ENCODE measurements around the gene CAVIN3.
A peak's percentile ranks its signal among the peaks of the same experiment; 100 is the strongest.
"Not testable (repeated sequence)": the region's sequence is repeated elsewhere in the genome, so short reads cannot be mapped to it uniquely, and the experiment has no call there.

CAVIN3 gene

DNA sequence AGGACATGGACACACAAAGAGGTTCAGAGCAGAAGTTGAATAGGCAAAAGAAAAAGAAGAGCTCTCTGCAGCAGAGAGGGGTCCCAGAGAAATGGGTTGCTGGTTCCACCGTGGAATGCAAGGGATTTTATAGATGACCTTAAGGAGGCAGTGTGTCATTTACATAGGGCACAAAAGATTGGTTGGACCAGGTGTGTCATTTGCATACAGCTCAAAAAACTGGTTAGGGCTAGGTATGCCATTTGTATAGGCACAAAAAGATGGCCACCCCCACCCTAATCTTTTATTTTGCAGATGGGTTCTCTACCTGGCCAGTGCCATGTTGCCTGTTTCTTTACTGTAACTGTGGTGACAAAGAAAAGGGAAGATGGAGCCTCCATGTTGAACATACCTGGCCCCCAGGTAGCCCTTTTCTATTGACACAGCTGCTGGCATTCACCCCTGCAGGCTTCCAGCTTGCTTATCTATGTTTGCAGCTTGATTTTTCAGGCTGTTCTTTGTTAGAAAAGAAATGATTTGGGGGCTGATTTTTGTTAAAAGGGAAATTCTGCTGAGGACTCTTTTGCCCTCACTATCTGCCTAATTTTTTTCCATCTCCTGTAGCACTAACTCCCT, 3.1 kb upstream of the CAVIN3 start:
- peak; percentile 6 for DNase-seq (ENCODE audit: low spot score)

DNA sequence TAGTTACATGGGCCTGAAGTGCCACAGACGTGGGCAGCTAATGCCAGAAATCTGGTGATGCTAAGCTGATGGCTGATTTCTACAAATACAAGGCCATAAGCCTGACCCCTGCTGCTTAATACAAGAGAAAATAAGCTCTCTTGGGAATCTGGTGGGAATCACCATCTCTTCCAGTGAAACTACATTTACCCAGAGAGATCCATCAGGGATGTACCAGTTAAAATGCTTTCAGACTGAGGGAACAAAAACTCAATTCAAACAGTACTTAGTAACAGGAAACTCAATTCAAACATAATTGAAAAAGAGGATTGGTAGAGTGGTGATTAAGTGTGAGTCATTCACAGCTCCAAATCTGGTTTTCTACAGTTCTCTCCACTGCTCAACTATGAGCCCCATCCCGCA, 1.7 kb upstream of the CAVIN3 start:
- no peak for DNase-seq (ENCODE audit: low spot score)

DNA sequence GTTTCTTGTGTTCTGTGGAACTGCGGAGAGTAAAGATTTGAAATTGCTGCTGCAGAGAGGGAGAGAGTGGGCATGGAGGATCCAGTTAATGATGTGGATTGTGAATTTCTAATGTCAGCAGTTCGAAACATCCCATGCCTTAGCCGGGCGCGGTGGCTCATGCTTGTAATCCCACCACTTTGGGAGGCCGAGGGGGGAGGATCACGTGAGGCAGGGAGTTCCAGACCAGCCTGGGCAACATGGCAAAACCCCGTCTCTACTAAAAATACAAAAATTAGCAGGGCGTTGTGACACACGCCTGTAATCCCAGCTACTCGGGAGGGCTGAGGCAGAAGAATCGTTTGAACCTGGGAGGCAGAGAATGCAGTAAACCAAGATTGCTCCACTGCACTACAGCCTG, 1.1 kb upstream of the CAVIN3 start:
- no peak for DNase-seq (ENCODE audit: low spot score)

DNA sequence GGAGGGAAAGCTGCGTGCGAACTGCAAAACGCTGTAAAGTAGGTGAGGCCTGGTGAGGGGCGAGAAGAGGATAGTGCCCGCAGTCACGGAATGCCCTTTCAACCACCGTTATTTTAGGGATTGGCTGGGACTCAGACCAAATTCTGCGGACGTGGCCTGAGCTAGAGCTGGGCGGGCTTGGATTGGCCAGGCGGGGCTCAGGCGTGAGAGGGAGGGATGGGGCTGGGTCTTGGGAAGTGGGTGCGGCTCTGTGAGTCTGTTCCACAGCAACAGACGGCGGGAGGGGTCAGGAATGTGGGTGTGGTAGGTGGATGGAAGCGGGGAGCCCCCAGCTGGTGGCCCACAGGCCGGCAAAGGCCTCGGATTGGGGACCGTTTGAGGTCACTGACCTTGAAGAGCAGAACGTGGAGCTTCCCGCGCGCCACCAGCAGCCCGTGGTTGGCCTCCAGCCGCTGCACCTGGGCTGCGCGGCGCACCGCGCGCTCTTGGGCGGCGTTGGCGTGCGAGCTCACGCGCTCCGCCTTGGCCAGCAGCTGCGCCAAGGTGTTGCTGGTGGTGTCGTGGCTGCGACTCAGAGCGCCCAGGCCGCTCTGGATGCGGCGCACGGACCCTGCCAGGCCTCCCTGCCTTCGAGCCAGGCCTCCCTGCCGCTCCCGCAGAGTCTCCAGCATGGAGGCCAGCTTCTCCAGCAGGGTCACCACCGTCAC, 444 bp downstream of the CAVIN3 start:
- no peak for DNase-seq (ENCODE audit: low spot score)

DNA sequence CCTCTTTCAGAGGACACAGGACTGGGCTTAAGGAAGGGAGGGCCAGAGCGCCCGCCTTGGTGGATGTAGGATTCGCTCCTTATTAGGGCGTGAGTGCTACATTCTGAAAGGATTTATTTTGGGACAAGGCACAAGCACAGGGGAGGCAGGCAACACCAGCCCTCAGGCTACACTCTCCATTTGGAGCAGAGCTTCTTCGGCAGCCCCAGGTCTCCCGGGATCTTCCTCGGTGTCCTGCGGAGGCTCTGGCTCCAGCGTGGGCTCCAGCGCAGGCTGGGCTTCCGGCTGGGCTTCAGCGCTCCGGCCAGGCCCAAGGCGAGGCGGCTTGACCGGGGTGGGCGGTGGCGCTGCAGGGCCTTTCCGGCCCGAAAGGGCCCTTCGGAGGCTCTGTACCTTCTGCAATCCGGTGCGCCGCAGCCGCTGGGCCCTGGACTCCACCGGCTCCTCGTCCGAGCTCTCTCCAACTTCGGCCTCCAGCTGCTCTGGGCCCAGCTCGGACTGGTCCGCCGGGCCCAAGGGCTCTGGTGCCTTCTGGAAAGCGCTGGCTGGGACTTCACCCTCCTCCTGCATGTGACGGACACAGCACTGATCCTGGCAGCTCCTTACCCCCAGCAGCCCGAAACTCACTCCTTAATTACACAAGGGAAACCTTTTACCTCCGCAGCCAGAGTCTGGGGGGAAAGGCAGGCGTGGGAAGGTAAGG, 1.1 kb downstream of the CAVIN3 start:
- DNase-seq (ENCODE audit: low spot score), result no peak

DNA sequence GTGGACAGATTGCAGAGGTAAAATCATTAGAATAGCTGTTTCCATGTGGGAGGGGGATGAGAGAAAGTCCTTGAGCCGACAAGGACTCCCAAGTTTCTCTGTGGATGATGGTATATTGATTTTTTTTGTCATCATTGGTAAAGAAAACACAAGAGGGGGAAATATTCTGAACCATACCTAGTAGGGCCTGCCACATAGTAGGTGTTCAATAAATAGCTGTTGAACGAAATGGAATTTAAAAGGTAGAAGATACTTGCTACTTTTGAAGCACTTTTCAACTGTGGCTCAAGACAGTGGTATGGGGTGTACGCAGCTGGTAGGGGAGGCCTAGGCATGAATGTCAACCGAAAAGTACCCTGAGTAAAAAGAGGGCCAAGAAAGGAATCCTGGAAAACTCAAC, 2.1 kb downstream of the CAVIN3 start:
- DNase-seq (ENCODE audit: low spot score), result no peak

DNA sequence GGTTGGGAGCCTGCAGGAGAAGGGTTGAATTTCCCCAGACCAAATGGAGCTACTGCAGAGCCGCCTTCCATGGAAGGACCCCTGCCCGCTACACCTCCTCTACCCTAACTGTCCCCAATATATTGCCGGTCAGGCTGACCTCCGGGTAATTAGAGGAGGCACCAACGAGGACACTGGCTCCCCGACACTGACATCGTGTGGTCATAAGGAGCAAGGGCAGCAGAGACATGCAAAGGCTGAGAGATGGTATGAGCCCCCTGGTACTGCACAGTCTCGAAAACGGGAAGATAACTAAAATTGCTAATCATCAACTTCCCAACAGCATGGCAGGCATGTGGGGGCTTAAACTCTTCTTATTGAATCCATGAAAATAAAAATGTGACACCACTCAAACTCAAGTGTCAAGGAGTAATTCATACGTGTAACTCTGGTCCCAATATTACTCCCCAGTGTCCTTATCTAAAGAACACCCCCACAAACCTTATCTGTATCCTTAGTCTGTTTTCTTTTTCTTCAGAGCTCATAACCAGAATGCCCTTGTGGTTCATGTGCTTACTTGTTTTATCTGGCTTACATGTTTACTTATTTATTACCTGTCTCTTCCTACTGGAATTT, 4.4 kb downstream of the CAVIN3 start:
- peak; percentile 67 for DNase-seq (ENCODE audit: low spot score)

DNA sequence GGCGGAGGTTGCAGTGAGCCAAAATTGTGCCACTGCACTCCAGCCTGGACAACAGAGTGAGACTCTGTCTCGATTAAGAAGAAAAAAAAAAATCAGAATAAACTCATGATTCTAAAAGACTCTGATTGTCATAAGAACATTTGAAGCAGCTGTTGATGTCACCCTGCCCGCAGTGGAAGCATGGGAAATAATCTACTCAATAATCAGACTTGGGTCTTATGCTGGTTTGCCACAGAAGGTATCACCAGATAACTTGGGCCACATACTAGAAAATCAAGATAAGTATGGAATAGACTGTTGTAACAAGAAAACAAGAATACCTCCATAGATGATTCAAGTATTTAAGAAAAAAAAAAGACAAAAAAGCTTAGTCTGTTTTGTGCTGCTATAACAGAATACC, 8.2 kb downstream of the CAVIN3 start:
- no peak for DNase-seq (ENCODE audit: low spot score)

DNA sequence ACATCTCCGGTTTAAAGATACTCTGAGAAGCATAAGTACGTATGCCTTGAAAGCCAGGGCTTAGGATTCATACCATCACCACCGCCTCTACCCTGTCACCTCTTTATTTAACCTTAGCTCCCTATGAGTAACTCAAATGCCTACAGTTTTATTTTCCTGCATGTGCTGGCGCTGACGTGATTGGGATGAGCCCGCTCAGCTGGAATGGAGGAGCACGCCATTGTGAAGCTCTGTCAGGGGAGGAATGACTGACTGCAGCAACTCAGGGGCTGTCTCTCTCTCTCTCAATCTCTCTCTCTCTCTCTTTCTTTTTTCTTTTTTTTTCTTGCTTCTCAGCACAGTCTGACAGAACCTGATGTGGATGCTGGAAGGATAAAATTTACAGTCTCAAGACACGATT, 12.4 kb downstream of the CAVIN3 start:
- DNase-seq (ENCODE audit: low spot score), result no peak

DNA sequence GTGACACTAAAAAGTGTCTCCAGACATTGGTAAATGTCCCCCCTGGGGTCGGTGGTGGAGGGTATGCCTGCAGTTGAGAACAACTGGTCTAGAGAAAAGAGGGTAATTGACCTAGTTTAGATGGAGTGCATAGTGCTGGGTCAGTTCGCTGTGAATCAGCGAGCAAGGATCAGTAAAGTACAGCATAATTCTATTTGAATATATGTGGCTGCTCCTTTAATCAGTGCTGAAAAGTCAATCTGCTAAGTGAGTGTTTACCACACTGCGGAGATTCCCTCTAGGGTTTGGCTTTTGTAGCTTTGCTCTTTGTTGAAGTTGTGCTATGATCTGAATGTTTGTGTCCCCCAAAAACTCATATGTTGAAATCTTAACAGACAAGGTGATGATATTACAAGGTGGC, 15.0 kb downstream of the CAVIN3 start:
- DNase-seq (ENCODE audit: low spot score), result no peak

DNA sequence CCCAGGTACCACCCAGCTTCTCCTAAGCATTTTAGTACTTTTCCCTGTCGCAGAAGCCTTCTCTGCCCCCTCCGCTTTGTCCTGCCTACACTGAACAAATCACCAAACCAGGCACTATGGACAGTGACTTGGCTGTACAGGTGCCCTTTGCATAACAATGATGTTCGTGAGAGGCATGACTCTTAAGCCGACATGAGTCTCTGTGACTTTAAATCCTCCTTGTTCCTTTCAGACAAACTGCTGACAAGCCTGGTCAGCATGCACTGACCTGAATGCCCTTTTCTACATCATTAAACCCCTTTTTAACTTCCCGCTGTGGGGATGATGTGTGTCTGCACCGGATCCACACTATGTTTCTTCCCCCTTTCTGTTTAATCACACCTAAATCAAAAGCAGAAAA, 16.6 kb downstream of the CAVIN3 start:
- DNase-seq (ENCODE audit: low spot score), result no peak

DNA sequence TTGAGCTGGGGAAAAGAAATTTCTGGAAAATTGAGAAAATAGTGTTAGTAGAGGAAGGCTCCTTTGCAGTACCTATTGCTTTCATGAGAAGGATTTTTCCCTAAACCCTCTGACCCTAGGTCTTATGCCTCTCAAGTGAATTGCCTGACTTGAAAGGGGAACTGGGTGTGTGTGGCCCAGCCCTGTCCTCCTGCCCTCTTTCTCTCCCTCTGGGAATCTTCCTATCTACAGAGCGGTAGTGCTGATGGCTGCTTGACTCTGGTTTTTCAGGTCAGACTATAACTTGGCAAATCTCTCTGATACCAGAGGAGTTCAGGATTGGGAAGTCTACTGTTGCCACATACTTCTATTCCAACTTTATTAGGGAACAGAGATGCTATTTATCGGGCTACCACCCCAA, 19.2 kb downstream of the CAVIN3 start:
- DNase-seq (ENCODE audit: low spot score), result no peak

DNA sequence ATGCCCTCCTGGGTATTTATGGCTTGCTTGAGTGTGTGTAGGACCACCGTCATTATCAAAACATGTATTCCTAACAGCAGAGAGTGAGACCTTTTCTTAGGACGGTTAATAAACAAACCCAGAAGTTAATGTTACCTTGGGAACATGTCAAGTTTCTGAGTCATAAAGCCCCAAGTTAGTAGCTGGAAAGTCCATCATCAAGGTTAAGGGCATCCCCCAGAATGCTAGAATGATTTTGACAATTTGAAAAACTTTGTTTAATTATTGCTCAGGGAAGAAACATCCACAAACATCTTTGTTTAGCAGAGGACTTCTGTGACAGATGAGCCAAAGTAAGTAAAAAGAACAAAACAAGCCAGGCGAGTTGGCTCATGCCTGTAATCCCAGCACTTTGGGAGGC, 20.0 kb downstream of the CAVIN3 start:
- no peak for DNase-seq (ENCODE audit: low spot score)

DNA sequence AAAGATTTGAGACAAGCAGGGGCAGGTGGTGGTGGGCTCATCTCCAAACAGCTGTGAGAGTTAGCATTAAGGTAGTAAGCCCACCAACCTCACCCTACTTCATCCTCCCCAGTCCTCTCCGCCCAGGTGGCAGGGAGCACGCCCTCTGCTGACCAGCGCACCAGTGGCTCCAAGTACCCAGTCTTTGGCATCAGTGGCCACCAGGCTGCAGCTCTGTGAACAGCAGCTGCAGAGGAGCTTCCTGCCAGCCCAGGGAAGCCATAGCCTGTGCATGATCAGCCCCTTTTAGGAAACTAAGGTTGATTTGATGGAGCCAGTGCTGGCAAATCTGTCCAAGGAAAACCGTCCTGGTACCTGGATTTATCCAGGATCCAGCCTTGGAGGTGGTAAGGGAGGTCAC, 21.7 kb downstream of the CAVIN3 start:
- peak; percentile 42 for DNase-seq (ENCODE audit: low spot score)

DNA sequence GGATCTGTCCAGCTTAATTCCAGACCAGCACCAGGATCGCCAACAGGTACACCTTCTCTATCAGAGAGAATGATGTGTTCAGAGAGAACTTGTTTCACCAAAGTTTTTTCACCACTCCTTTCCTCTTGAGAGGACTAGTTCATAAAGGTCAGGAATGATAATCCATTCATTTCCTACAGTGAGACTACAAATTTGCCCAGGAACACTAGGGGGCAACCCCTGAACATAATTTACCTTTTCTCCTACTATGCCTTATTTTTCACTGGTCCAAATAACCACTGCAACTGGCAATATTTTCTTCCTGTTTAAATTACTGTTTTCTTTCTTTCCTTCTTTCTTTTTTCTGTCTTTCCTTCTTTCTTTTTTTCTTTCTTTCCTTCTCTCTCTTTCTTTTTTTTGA, 22.5 kb downstream of the CAVIN3 start:
- peak; percentile 6 for DNase-seq (ENCODE audit: low spot score)

DNA sequence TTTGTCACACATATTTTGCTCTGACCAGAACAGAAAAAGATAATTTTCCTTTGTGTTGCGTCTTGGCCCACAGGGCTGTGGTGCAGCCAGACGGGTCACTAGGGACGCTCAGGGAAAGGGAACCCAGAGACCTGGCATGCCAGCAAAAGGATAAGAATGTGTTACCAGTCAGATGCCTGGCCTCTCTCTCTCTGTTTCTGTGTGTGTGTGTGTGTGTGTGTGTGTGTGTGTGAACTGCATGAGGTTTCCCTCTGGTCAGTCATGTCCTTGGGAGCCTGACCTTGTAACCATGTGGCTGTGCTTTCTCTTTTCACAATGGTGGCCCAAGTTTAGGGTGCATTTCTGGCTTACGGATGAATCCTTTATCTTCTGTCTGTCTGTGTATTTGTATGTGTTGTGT, 35.3 kb downstream of the CAVIN3 start:
- no peak for DNase-seq (ENCODE audit: low spot score)

DNA sequence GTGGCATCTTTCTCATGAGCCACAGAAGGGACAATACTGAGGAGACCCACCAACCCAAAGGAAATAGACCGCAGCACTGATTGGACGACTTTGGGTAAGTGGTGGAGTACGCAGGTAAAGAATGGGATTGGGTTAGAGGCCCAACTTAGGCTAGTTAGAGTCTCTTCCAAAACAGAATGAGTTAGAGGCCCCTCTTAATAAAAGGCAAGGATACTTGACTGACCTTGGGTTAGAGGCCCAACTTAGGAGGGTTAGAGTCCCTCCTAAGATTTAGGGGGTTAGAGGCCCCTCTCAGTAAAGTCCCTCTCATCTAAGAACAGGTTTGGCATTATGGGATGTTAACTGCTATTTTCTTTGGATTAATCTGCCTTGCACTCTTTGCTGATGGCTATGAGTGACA, 36.1 kb downstream of the CAVIN3 start:
- DNase-seq (ENCODE audit: low spot score), result no peak

DNA sequence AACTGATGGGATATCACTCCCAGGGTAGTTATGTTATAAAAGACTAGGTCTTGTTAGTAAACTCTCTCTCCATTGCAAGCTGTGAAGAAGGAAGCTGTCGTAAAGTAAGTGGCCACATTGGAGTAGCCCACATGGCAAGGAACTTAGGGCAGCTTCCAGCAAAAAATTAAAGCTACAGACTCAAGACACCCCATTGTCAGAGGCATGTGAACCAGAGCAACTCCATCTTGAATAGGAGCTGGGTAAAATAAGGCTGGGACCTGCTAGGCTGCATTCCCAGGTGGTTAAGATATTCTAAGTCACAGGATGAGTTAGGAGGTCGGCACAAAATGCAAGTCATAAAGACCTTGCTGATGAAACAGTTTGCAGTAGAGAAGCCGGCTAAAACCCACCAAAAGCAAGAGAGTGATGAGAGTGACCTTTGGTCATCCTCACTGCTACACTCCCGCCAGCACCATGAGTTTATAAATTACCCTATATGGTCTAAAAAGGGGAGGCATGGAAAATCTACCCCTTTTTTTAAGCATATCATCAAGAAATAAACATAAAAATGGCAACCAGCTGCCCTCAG, 36.8 kb downstream of the CAVIN3 start:
- DNase-seq (ENCODE audit: low spot score), result no peak

DNA sequence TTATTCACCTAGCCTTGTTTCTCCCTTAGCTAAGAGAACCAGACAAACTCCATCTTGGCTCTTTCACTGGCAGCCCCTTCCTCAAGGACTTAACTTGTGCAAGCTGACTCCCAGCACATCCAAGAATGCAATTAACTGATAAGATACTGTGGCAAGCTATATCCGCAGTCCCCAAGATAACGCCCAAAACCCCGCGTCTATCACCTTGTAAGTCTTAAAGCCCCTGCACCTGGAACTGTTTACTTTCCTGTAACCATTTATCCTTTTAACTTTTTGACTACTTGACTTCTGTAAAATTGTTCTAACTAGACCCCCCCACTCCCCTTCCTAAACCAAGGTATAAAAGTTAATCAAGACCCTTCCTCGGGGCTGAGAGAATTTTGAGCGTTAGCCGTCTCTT, 39.5 kb downstream of the CAVIN3 start:
- not testable (repeated sequence) for DNase-seq (ENCODE audit: low spot score)

DNA sequence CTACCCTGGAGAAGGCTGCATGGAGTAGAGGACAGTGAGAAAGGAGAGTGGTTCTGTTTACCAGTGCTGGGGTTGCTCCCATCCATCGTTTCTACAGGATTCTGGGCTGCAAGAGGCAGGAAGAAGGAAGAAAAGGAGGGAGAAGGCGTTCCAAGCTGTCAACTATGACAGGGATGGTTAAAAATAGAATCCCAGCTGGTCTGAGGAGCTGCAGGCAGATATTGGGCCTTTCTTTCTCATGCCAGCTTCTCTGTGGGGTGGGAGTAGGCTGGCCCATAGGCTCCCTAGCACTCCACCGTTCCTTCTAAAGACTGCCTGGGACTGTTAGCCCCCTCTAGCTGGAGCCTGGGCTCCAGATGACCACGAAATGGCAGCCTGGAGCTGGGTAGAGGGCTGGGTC, 47.1 kb downstream of the CAVIN3 start:
- no peak for DNase-seq (ENCODE audit: low spot score)

DNA sequence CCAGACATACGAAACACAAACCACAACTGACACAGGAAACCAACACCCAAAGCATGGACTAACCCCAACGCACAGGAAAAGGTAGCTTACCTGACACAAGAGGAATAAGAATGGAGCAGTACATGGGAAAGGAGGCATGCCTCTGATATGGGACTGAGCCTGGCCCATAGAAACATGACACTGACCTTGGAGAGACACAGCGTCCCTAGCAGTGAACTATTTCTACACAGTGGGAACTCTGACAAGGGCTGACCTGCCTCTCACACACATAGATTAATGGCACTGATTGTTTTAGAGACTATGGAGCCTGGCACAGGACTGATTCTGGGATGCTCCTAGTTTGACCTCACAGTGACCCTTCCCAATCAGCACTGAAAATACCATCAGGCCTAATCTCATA, 48.7 kb downstream of the CAVIN3 start:
- DNase-seq (ENCODE audit: low spot score), result no peak

DNA sequence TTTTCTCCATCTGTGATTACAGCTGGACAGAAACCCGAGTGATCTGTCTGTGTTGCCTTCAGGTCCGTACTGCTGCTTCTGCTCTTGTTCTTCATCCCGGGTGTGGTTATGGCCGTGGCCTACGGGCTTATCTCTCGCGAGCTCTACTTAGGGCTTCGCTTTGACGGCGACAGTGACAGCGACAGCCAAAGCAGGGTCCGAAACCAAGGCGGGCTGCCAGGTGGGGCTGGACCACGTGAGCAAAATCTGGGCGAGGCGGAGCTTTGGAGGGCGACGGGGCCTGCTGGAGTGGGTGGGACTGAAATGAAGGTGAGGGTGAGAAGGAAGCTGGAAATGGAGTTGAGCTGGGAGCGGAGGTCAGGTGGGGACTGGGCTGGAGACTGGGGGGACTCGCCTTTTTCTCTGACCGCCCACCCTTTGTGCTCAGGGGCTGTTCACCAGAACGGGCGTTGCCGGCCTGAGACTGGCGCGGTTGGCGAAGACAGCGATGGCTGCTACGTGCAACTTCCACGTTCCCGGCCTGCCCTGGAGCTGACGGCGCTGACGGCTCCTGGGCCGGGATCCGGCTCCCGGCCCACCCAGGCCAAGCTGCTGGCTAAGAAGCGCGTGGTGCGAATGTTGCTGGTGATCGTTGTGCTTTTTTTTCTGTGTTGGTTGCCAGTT, 49.6 kb downstream of the CAVIN3 start:
- no peak for DNase-seq (ENCODE audit: low spot score)
